Fibroblast of the aortic adventitia (primary cell): Measurements from ENCODE around the gene PDCD7. TPM values are rescaled to one million over a fixed set of nuclear protein-coding genes. Genes with fewer than 3 reads are reported as not detected.

Experiments used
- DNase-seq: peaks from one replicate; pipeline ENCODE4 v3.0.0-alpha.2; 2010; ENCODE audit warnings: low read depth
- H3K4me3 ChIP-seq: 2 replicates; pipeline ENCODE4 v1.5.1; 2011; ENCODE audit warnings: low read depth, mild to moderate bottlenecking, control low read depth, low read length, moderate library complexity
- CTCF ChIP-seq: IDR thresholded peaks from 2 replicates; pipeline ENCODE4 v1.5.1; 2011; ENCODE audit warnings: mild to moderate bottlenecking, low read length, control low read depth, inconsistent platforms; ENCODE audit not compliant: insufficient read depth
- small RNA-seq: library from RNA; depleted of rRNA; stranded (forward); fragments of <200 nt; gene quantifications from one replicate; pipeline ENCODE3, GENCODE V24; 2012
- total RNA-seq: library from RNA; depleted of rRNA; stranded (reverse); fragments of >200 nt; gene quantifications from 2 replicates; pipeline ENCODE4 v1.2.3, GENCODE V29; 2012; ENCODE audit warnings: low replicate concordance

The PDCD7 gene
- total RNA-seq, 1 donor: 15.7 TPM

GRCh38 chr15:65067645-65068402, 65.8 kb downstream of the PDCD7 start, which contains the start of gene RASL12:
Gene RASL12, minus strand, starts transcription at chr15:65067991. Its CDS starts 156 bp downstream, at chr15:65067835.
- no peak for DNase-seq
- H3K4me3 ChIP-seq: no peak within 1 kb of the TSS
- no peak for TF ChIP-seq CTCF

Small RNAs within 50 kb of the gene (small RNA-seq; reads per million reads assigned to genes)
- not detected for gene AC013553.1

Other genes with a start within 250 kb of the PDCD7 start
- 2.9 and 5.1 TPM in 2 replicates for gene ANKDD1A, start 221.9 kb downstream of the PDCD7 start, total RNA-seq
- 73.6 and 104 TPM in 2 replicates for gene SPG21, start 143.9 kb downstream of the PDCD7 start, total RNA-seq
- gene MTFMT, start 104.2 kb downstream of the PDCD7 start, total RNA-seq: 14.1 and 19.2 TPM in 2 replicates
- gene SLC51B, start 88.4 kb downstream of the PDCD7 start, total RNA-seq: not detected in 2 replicates
- gene RASL12, start 65.8 kb downstream of the PDCD7 start, total RNA-seq: 1.7 and 1.9 TPM in 2 replicates
- gene KBTBD13, start 57.1 kb downstream of the PDCD7 start, total RNA-seq: not detected in 2 replicates
- 2.1 and 3.8 TPM in 2 replicates for gene UBAP1L, start 18.6 kb downstream of the PDCD7 start, total RNA-seq
- 40.4 and 43.8 TPM in 2 replicates for gene CLPX, start 51.5 kb upstream of the PDCD7 start, total RNA-seq
- under 0.01 and 0.16 TPM in 2 replicates for gene CILP, start 77.7 kb upstream of the PDCD7 start, total RNA-seq
- 2.0 and 4.7 TPM in 2 replicates for gene PARP16, start 153.1 kb upstream of the PDCD7 start, total RNA-seq
- gene RNU5A-1, start 162.2 kb upstream of the PDCD7 start, total RNA-seq: not detected in 2 replicates
- not detected in 2 replicates for gene RNU5B-1, start 170.9 kb upstream of the PDCD7 start, total RNA-seq
- gene IGDCC3, start 244.2 kb upstream of the PDCD7 start, total RNA-seq: 0.25 TPM in 1 of 2 replicates, not detected in the other